ENCODE results near the gene TEX13D.
A peak's percentile ranks its signal among the peaks of the same experiment; 100 is the strongest.

Gene TEX13D

GRCh38 chrX:124348885-124349453 is 16.5 kb downstream of the TEX13D start:
- DNase-seq = no peak

- DNase-seq = no peak
These were observed 22.2 kb downstream of the TEX13D start for GRCh38 chrX:124354648-124355047.

- peak in 1 of 2 donors; percentile 35 for DNase-seq
These were observed 26.4 kb downstream of the TEX13D start for GRCh38 chrX:124358800-124359383.

- peak in 1 of 2 donors; percentile 31 for DNase-seq
These were observed 29.6 kb downstream of the TEX13D start for GRCh38 chrX:124362072-124362471.

- no peak for DNase-seq
These were observed 30.3 kb downstream of the TEX13D start for GRCh38 chrX:124362761-124363160.

- DNase-seq = no peak
These were observed 37.3 kb downstream of the TEX13D start for GRCh38 chrX:124369722-124370121.

GRCh38 chrX:124373348-124373747 is 40.9 kb downstream of the TEX13D start:
- no peak for DNase-seq

- no peak for DNase-seq
These were observed 46.2 kb downstream of the TEX13D start for GRCh38 chrX:124378643-124379042.

GRCh38 chrX:124383354-124383753 is 50.9 kb downstream of the TEX13D start:
- DNase-seq = no peak

- no peak for DNase-seq
These were observed 53.9 kb downstream of the TEX13D start for GRCh38 chrX:124386401-124386800.

All from CD4-positive, alpha-beta T cell treated with Interleukin-1 beta for 1 hour (primary cell).